Muscle layer of colon (tissue), 2 donors: Measurements from ENCODE around the gene ATP6V0A1.
A peak's percentile ranks its signal among the peaks of the same experiment; 100 is the strongest.

Source experiments
- H3K27ac ChIP-seq: one replicate; pipeline ENCODE4 v1.7.0; 2013; ENCODE audit warnings: low read depth, mild to moderate bottlenecking, low read length, moderate library complexity
- H3K27me3 ChIP-seq, 2 donors: one replicate each; pipeline ENCODE4 v1.7.0; 2013; ENCODE audit warnings: low read length in 2 of 2, mild to moderate bottlenecking in 2 of 2; ENCODE audit not compliant: insufficient read depth in 2 of 2, control insufficient read depth in 1 of 2
- H3K36me3 ChIP-seq: one replicate; pipeline ENCODE4 v1.7.0; 2013; ENCODE audit warnings: mild to moderate bottlenecking, low read length; ENCODE audit not compliant: insufficient read depth
- H3K4me1 ChIP-seq: one replicate; pipeline ENCODE4 v1.7.0; 2013; ENCODE audit warnings: mild to moderate bottlenecking, low read length; ENCODE audit not compliant: insufficient read depth
- H3K4me3 ChIP-seq, 2 donors: one replicate each; pipeline ENCODE4 v1.7.0; 2013; ENCODE audit warnings: low read length in 2 of 2, low read depth in 1 of 2, mild to moderate bottlenecking in 1 of 2, moderate library complexity in 1 of 2
- H3K9ac ChIP-seq: one replicate; pipeline ENCODE4 v1.7.0; 2013; ENCODE audit warnings: low read length
- H3K9me3 ChIP-seq: one replicate; pipeline ENCODE4 v1.7.0; 2013; ENCODE audit warnings: mild to moderate bottlenecking, low read length
- donor health status: abdominal sarcoma.
- donor health status: Adenocarcinoma of cecum.

Gene ATP6V0A1

DNA sequence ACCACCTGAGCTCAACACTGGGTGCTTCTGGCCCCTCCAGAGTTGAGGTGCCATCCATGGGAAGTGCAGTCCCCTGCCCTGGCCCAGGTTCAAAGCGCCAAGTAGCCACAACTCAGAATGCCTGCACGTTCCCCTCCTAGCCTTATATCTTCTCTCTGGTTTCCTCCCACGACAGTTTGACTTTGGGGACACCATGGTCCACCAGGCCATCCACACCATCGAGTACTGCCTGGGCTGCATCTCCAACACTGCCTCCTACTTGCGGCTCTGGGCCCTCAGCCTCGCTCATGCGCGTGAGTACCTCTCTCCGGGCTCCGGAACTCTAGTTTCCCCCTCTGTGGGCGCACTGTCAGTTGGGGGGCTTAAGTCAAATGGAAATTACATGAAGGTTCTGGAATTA is 55.0 kb downstream of the ATP6V0A1 start:
- Histone ChIP-seq H3K27me3 (no peaks in the 10 kb centered on the region), H3K4me3 (no peak overlapping the region), H3K27ac (no peak overlapping the region), H3K9me3 (no peaks in the 10 kb centered on the region), H3K9ac (no peak overlapping the region), H3K4me1 (peaks cover 25% of the 10 kb centered on the region), H3K36me3 (peaks cover 41% of the 10 kb centered on the region)

DNA sequence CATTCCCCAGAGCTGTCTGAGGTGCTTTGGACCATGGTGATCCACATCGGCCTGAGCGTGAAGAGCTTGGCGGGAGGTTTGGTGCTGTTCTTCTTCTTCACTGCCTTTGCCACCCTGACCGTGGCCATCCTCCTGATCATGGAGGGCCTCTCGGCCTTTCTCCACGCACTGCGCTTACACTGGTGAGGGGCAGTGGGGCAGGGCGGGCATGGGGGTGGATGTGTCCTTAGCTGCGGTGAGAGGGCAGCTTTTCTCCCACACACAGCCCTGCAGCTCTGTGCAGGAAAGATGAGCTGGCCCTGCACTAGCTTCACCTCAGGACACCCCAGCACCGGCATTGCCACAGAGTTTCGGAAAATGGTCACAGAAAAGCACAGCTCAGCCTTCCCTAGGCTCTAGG is 55.6 kb downstream of the ATP6V0A1 start:
- peaks cover 31% of the 10 kb centered on the region for H3K4me1 ChIP-seq
- no peak overlapping the region for H3K27ac ChIP-seq
- no peaks in the 10 kb centered on the region for H3K9me3 ChIP-seq
- no peaks in the 10 kb centered on the region for H3K27me3 ChIP-seq
- no peak overlapping the region for H3K9ac ChIP-seq
- H3K36me3 ChIP-seq, result peaks cover 35% of the 10 kb centered on the region
- H3K4me3 ChIP-seq, result no peak overlapping the region

DNA sequence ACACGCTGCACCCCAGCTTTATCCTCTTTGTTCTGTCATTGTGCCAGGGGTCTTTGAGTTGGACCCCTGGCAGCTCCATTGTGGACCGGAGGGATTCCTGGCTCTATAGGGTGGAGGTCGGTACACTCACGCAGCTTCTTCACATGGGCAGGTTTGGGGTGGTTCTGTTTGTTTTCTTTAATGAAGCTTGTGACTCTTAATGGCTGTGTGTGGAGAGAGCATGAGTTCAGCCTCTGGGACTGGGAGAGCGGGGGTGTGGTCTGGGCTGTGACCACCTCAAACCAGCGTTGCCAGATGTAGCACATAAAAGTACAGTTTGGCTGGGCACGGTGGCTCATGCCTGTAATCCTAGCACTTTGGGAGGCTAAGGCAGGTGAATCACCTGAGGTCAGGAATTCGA is 56.2 kb downstream of the ATP6V0A1 start:
- Histone ChIP-seq H3K27ac (no peak overlapping the region), H3K27me3 (no peaks in the 10 kb centered on the region), H3K9me3 (no peaks in the 10 kb centered on the region), H3K4me1 (peaks cover 37% of the 10 kb centered on the region), H3K4me3 (no peak overlapping the region), H3K9ac (no peak overlapping the region), H3K36me3 (peaks cover 29% of the 10 kb centered on the region)

DNA sequence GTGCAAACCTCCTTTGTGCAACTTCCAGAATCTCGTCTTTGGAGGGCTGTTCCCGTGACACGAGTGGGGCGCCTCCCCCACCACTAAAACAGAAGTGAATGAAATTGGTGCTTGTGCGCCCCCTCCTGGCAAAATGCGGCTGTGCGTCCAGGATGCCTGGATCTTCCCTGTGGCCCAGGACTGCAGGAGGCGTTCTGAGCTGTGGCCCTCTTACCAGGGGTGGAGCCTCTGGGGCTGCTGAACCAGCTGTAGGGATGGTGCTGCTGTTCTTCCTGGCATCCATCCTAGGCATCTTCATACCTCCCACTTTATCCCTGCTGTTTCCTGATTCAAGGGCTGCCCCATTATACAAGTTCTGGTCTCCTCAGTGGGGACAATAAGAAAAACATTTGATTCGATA is 58.8 kb downstream of the ATP6V0A1 start:
- H3K9me3 ChIP-seq, result no peaks in the 10 kb centered on the region
- peak overlapping the region; percentile 96 for H3K27ac ChIP-seq
- H3K4me1 ChIP-seq, result peaks cover 63% of the 10 kb centered on the region
- no peak overlapping the region for H3K9ac ChIP-seq
- peaks cover 17% of the 10 kb centered on the region for H3K36me3 ChIP-seq
- no peaks in the 10 kb centered on the region for H3K27me3 ChIP-seq
- H3K4me3 ChIP-seq, result no peak overlapping the region

DNA sequence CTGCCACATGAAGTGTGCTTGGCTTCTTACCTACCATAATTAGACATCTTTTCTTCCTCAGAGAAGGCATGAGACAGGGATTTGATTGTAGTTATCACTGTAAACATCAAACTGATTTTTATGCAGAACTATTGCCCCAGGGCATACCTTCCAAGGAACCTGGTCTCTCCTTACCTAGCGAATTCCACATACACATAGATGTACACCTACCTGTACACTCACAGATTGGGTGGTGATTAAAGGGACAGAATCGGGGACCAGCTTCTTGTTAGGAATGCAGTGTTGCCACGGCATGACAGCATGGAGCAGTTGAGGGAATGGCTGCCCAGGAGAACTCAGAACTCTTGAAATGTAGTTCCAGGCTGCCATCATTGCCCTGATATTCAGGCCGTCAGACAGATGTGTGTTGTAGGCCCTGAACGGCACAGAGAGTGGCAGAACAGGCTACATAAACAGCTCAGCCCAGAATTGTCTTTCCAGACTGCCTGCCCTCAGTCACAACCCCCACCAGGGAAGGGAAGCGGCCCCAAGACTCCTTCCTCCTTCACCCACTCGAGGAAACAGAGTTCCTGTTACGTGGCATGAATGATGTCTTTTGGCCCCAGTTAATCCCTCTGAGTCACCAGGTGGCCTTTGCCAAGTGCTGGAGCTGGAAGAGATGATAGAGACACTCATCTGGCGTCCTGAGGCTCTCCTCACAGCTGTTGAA is 59.5 kb downstream of the ATP6V0A1 start:
- Histone ChIP-seq H3K27ac (peak overlapping the region; percentile 96), H3K4me3 (no peak overlapping the region), H3K4me1 (peaks cover 70% of the 10 kb centered on the region), H3K9me3 (no peaks in the 10 kb centered on the region), H3K36me3 (peaks cover 17% of the 10 kb centered on the region), H3K9ac (peak overlapping the region; percentile 35), H3K27me3 (no peaks in the 10 kb centered on the region)

DNA sequence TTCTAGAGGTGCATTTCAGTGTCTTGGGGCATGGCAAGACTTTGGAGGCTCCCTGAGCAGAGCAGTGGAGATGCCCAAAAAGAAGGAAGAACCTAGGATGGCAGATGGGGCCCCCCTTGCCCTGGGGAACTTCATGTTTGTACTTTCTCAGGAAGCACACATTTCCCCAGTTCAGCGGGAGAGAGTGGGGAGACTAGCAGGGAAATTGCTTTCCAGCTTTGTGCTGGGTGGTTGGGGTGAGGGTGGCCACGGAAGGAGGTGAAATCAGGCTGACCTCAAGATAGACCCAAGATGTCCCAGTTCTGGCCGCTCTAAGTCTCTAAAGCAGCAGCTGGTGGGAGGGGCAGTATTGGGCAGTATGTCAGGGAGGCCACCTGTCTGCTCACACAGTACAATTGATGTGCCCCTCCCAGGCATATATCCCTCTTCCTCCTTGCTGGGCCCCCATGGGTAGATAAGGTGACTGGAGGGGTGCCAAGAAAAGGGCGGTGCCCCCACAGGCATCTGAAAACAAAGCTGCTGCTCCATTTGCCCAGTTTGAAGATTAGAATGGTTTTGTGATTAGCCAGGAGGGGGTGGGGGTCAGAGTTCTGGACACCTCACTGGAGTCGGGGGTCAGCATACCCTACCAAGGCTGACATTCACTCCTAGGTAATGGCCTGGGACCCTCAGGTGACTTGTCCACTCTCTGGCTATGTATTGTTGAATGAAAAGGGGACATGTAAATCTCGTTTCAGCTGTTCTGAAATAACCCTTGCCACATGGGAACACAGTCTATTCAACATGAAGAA is 60.3 kb downstream of the ATP6V0A1 start:
- no peaks in the 10 kb centered on the region for H3K27me3 ChIP-seq
- H3K9ac ChIP-seq, result peak overlapping the region; percentile 21
- H3K27ac ChIP-seq, result peak overlapping the region; percentile 96
- peaks cover 73% of the 10 kb centered on the region for H3K4me1 ChIP-seq
- peak overlapping the region in 1 of 2 donors; percentile 22 for H3K4me3 ChIP-seq
- peaks cover 14% of the 10 kb centered on the region for H3K36me3 ChIP-seq
- no peaks in the 10 kb centered on the region for H3K9me3 ChIP-seq

DNA sequence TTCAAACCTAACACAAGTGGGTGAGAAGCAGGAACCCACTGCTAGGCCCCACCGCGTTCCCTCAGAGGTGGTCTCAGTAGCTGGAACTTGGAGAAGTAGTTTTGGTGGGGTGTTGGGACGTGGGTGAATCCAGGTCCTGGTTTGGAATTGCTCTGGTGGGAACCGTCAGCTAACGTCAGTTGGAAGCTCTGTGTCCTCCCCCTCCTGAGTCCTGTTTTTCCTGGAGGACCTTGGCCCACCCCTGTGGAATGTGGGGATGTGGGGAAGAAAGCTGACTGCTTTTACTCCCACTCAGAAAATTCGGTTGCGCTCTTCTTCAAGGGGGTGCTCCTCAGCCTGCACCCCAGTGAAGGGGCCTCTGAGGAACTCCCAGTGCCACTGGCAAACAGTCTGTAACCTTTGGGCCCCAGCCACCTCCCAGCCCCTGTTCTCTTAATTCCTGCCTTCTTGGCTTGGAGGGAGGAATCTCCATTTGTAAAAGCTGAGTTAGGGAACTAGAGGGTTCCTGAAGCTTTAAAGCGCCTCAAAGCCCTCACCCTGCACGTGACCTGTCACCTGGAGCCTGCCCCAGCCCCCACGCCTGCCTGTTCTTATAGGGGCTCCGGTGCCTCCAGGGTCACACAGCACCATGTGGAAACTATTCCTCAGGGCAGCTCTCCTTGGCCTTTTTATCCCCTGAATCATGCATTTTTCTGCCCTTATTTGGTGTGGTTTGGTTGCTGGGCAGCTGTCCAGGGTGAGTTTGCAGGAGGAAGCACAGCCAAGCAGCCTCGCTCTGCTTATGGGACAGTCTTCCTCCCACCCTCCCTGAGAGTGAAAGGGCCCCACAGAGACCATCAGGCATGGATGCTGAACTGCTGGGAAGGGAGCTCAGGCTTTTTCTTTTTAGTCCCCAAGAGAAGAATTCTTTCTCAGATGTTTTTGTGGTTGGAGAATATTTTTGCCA is 61.1 kb downstream of the ATP6V0A1 start:
- Histone ChIP-seq H3K4me1 (peaks cover 73% of the 10 kb centered on the region), H3K27ac (peak overlapping the region; percentile 96), H3K4me3 (peak overlapping the region in 1 of 2 donors; percentile 22), H3K27me3 (no peaks in the 10 kb centered on the region), H3K36me3 (peaks cover 5% of the 10 kb centered on the region), H3K9ac (peak overlapping the region; percentile 21), H3K9me3 (no peaks in the 10 kb centered on the region)

DNA sequence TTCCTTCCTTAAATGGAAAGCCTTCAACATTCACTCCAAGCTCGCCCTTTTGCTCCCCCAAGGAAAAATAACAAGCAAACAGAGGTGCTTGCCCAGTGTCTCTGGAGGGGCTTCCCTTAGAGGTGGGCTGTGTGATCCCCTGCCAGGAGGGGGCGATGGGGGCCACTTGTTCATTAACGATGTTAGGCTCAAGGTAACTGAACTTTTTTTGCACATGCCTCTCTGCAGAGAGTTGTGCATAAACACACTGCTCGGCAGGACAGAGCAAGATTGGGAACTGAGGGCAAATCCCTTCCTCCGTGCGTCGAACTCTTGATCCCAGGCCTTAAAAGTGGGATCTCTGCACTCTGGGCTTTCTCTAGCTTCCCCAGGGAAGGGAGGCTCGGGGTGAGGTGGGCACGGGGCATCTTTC is 61.9 kb downstream of the ATP6V0A1 start:
- H3K36me3 ChIP-seq, result peaks cover 4% of the 10 kb centered on the region
- peaks cover 73% of the 10 kb centered on the region for H3K4me1 ChIP-seq
- no peaks in the 10 kb centered on the region for H3K27me3 ChIP-seq
- peak overlapping the region; percentile 96 for H3K27ac ChIP-seq
- H3K9me3 ChIP-seq, result no peaks in the 10 kb centered on the region
- no peak overlapping the region for H3K4me3 ChIP-seq
- H3K9ac ChIP-seq, result peak overlapping the region; percentile 21

DNA sequence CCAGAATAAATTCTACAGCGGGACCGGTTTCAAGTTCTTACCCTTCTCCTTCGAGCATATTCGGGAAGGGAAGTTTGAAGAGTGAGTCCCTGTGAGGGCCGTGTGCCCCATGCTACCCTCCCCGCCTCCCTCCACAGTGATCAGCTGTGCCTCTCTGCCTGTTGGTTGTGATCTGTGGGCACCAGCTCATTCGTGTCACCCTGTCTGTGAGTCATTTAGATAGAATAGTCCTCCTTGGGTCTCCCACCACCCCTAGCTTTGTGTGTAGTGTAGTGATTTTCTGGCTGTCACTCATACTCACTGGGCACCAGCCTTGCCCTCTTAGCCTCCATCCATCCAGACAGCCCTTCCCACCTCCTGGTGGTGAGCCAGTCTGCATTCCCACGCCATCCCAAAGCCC is 62.4 kb downstream of the ATP6V0A1 start:
- Histone ChIP-seq H3K4me1 (peaks cover 73% of the 10 kb centered on the region), H3K36me3 (peaks cover 4% of the 10 kb centered on the region), H3K27me3 (no peaks in the 10 kb centered on the region), H3K27ac (peak overlapping the region; percentile 96), H3K9me3 (no peaks in the 10 kb centered on the region), H3K9ac (peak overlapping the region; percentile 21), H3K4me3 (peak overlapping the region in 1 of 2 donors; percentile 21)

DNA sequence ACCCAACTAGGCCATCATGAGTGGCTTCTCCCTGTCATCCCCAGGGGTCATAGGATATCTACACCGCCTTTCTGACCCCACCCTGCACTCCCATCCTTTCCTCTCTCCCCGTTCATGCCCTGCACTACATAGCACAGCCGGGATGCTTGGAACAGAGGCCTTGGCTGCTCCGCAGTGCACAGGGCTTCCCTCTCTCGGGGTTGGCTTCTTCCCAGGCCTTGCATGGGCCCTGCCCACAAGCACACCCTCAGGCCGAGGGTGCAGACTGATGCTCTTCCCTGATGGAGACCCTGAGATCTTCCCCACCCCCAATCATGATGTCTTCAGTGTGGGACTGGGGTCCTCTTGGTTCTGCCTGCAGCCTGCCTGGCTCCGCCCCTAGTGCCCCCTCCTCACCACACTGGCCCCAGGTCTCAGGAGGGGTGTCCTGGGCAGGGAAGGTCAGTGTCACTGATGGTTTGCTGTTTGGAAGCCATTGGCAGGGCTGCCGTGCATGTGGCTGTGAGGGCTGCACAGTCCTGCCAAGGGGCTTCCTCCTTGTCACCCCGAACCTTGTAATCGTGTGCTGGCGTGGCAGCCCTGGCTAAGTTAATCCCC is 63.1 kb downstream of the ATP6V0A1 start:
- H3K36me3 ChIP-seq, result peaks cover under 1% of the 10 kb centered on the region

More for the DNA sequence above, 63.1 kb downstream of the ATP6V0A1 start:
- H3K4me1 ChIP-seq, result peaks cover 70% of the 10 kb centered on the region
- no peaks in the 10 kb centered on the region for H3K27me3 ChIP-seq
- peak overlapping the region; percentile 96 for H3K27ac ChIP-seq
- peak overlapping the region; percentile 20 for H3K9ac ChIP-seq
- no peak overlapping the region for H3K4me3 ChIP-seq
- H3K9me3 ChIP-seq, result no peaks in the 10 kb centered on the region
